Sigmoid colon (tissue), 7 donors: ENCODE data around the gene TPGS1. TPM values are rescaled to one million over a fixed set of nuclear protein-coding genes. Genes with fewer than 3 reads are reported as not detected.

Source experiments
- DNase-seq: peaks from one replicate; pipeline ENCODE4 v3.0.0-alpha.2; 2019
- H3K27ac ChIP-seq, 4 donors: fragments of 200-600 bp; sonication (generic); one replicate each; pipeline ENCODE4 v1.5.1; 2016 to 2019; ENCODE audit warnings: mild to moderate bottlenecking in 1 of 4
- H3K27me3 ChIP-seq, 3 donors: fragments of 200-600 bp; sonication (generic); one replicate each; pipeline ENCODE4 v1.5.1; 2019; ENCODE audit warnings: mild to moderate bottlenecking in 1 of 3
- H3K36me3 ChIP-seq, 4 donors: fragments of 200-600 bp; sonication (generic); one replicate each; pipeline ENCODE4 v1.5.1; 2016 to 2019
- H3K4me1 ChIP-seq, 4 donors: fragments of 200-600 bp; sonication (generic); one replicate each; pipeline ENCODE4 v1.5.1; 2017 to 2019
- H3K4me3 ChIP-seq, 4 donors: fragments of 200-600 bp; sonication (generic); one replicate each; pipeline ENCODE4 v1.5.1; 2017 to 2019; ENCODE audit warnings: mild to moderate bottlenecking in 2 of 4, moderate library complexity in 1 of 4
- H3K9me3 ChIP-seq, 4 donors: fragments of 200-600 bp in 3 of 4; sonication (generic) in 3 of 4; one replicate each; pipeline versions ENCODE4 v1.5.1 to v1.6.1; 2013 to 2019
- CTCF ChIP-seq, 4 experiments: fragments of 450-650 bp in 3 of 4; fragments of 200-600 bp in 1 of 4; IDR thresholded peaks; one replicate each; pipeline ENCODE4 v1.5.1; 2016 to 2019; ENCODE audit warnings: antibody characterized with exemption in 4 of 4, mild to moderate bottlenecking in 3 of 4, moderate library complexity in 2 of 4
- EP300 ChIP-seq, 4 donors: sonication (generic); formaldehyde crosslinking; IDR thresholded peaks; one replicate each; pipeline ENCODE4 v1.6.1; 2017; ENCODE audit warnings: antibody characterized with exemption in 4 of 4
- POLR2A ChIP-seq, 2 donors: fragments of 450-650 bp; IDR thresholded peaks; one replicate each; pipeline ENCODE4 v1.6.1; 2016; ENCODE audit warnings: antibody characterized with exemption in 2 of 2, mild to moderate bottlenecking in 2 of 2, moderate library complexity in 2 of 2
- POLR2AphosphoS5 ChIP-seq, 4 donors: sonication (generic); formaldehyde crosslinking; IDR thresholded peaks; one replicate each; pipeline ENCODE4 v1.6.1; 2017; ENCODE audit warnings: antibody characterized with exemption in 4 of 4
- WGBS, 2 donors: extraction: QIAGEN DNeasy Blood & Tissue Kit; methylation state at CpG; one replicate each; pipeline ENCODE4 v1.1.7; 2013; 5-methylcytosine and 5-hydroxymethylcytosine counted together
- intact Hi-C: fragments of 100-400 bp; cut with DNase I; formaldehyde crosslinking; loops from one replicate; pipeline ENCODE4 v1.15.1; 2023
- polyA plus RNA-seq, 3 donors: library from polyadenylated mRNA; stranded (reverse); fragments of 200-250 nt; gene quantifications; one replicate each; pipeline ENCODE4 v1.2.3, GENCODE V29; 2013
- total RNA-seq, 4 donors: library from RNA; depleted of rRNA; stranded (reverse); fragments of >200 nt; gene quantifications; one replicate each; pipeline ENCODE4 v1.1.0, GENCODE V29; 2016
- donor health status: healthy with polysubstance abuse.
- donor health status: Bipolar disorder and iron deficiency.
- donor health status: healthy.

The TPGS1 gene
- total and polyA plus RNA-seq, 7 donors: 14.3 to 78.8 (median 36.3) TPM

DNA sequence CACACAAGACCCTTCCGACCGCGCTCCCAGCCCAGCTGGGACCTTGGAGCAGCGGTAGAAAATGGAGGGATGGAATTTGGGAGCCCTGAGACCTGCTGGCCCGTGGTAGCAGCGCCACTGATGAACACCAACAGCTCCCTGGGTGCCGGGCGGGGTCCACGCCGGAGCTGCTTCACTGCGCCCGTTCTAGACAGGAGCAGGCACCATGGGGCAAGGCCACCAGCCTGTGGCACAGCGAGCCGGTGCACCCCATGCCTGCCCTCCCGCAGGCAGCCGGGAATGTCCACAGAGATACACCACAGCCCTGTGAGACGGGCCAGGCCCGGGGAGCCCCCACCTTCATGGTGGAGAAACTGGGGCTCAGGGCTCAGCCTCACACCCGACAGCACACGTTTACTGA, 36.6 kb upstream of the TPGS1 start:
- Histone ChIP-seq H3K27ac (no peak overlapping the region), H3K4me3 (no peak overlapping the region), H3K9me3 (no peaks in the 10 kb centered on the region), H3K36me3 (no peaks in the 10 kb centered on the region), H3K4me1 (no peaks in the 10 kb centered on the region), H3K27me3 (no peaks in the 10 kb centered on the region)
- intact Hi-C loops: no loop called here
- WGBS, 2 donors: 69 to 74% methylated on average over 20 of the region's 20 CpGs
- DNase-seq: no peak
- TF ChIP-seq CTCF (IDR thresholded peaks at IDR 0.05): no peak
- no peak for TF ChIP-seq POLR2AphosphoS5 (IDR thresholded peaks at IDR 0.05)
- TF ChIP-seq EP300 (IDR thresholded peaks at IDR 0.05): no peak
- no peak for TF ChIP-seq POLR2A (IDR thresholded peaks at IDR 0.05)

GRCh38 chr19:472005-472858, 35.1 kb upstream of the TPGS1 start:
- no peaks in the 10 kb centered on the region for H3K9me3 ChIP-seq
- no peaks in the 10 kb centered on the region for H3K27me3 ChIP-seq
- H3K4me3 ChIP-seq: no peak overlapping the region
- no peaks in the 10 kb centered on the region for H3K36me3 ChIP-seq
- H3K4me1 ChIP-seq: no peaks in the 10 kb centered on the region
- no peak overlapping the region for H3K27ac ChIP-seq
- TF ChIP-seq POLR2AphosphoS5 (IDR thresholded peaks at IDR 0.05) (no peak), CTCF (IDR thresholded peaks at IDR 0.05) (no peak), EP300 (IDR thresholded peaks at IDR 0.05) (no peak), POLR2A (IDR thresholded peaks at IDR 0.05) (no peak)
- 68 to 70% methylated on average over 23 of the region's 23 CpGs for WGBS, 2 donors
- intact Hi-C loops: no loop called here
- no peak for DNase-seq

DNA sequence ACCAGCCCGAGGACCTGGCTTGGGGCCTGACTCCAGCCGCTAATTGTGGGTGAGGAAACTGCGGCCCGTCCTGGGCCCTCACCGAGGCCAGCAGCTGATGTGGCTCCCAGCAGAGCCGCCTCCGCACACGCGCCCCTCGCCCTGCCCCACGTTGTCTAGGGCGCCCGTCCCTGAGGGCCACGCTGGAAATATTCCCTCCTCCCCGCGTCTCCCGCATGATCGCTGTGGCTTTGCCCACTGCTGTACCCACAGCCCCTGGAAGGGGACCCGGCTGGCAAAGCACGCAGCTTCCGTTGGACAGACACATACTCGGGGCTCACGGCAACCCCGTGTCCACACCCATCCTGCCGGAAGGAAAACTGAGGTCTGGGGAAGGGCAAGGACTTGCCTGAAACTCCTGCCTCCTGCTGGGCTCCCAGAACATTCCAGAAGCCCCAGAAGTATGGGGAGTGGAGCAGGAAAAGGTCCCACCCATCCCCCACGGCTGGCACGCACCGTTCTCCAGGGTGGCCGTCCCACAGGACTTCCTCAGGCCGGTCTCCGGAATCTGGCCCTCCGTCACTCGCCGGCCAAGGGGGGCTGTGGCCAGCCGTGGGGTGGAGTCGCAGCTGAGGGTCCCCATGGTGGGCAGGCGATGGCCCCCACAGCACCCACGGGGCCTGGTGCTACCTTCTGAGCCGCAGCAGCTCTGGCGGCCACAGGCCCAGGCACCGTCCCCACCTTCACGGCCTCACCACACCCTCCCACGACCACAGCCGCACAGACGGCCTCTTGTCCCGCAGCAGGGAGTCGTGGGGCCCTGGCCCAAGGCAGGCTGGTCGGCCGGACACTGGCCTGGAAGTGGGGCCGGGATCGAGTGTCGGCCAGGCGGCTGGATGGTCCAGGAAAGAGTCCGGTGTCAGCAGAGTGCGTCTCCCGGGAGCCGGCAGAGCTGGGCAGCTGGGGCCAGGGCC, 32.9 kb upstream of the TPGS1 start:
- WGBS, 2 donors: 77% methylated on average over 57 of the region's 57 CpGs
- Histone ChIP-seq H3K36me3 (no peaks in the 10 kb centered on the region), H3K4me1 (no peaks in the 10 kb centered on the region), H3K27ac (no peak overlapping the region), H3K27me3 (no peaks in the 10 kb centered on the region), H3K4me3 (no peak overlapping the region), H3K9me3 (no peaks in the 10 kb centered on the region)
- no peak for DNase-seq
- TF ChIP-seq POLR2AphosphoS5 (IDR thresholded peaks at IDR 0.05): no peak
- TF ChIP-seq CTCF (IDR thresholded peaks at IDR 0.05): no peak
- no peak for TF ChIP-seq POLR2A (IDR thresholded peaks at IDR 0.05)
- no peak for TF ChIP-seq EP300 (IDR thresholded peaks at IDR 0.05)
- intact Hi-C loops: no loop called here

DNA sequence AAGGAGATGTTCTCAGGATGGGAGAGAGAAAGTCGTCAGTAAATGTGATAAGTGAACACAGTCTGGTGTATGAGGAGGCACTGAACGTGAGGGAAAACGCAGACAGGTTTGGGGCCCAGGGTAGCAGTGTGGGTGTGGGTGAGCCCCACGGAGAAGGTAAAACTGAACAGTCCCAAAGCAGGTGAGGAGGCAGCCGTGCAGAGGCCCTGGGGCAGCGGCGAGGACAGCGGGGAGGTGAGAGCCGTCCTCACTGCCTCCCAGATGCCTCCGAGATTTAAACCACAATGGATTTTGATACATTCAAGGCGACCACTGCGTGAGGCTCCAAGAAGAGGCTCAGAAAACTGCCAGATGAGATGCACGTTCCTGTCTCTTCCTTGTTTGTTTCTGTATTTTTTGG, 31.9 kb upstream of the TPGS1 start:
- no peaks in the 10 kb centered on the region for H3K27me3 ChIP-seq
- 74 to 81% methylated on average over 13 of the region's 13 CpGs for WGBS, 2 donors
- intact Hi-C loops: no loop called here
- peaks cover 0 to 7% (median 3%) of the 10 kb centered on the region in 4 donors for H3K4me1 ChIP-seq
- no peak overlapping the region for H3K4me3 ChIP-seq
- no peaks in the 10 kb centered on the region for H3K9me3 ChIP-seq
- no peak for DNase-seq
- TF ChIP-seq POLR2AphosphoS5 (IDR thresholded peaks at IDR 0.05): no peak
- TF ChIP-seq EP300 (IDR thresholded peaks at IDR 0.05): no peak
- no peak for TF ChIP-seq CTCF (IDR thresholded peaks at IDR 0.05)
- no peak for TF ChIP-seq POLR2A (IDR thresholded peaks at IDR 0.05)
- no peak overlapping the region for H3K27ac ChIP-seq
- no peaks in the 10 kb centered on the region for H3K36me3 ChIP-seq
